ENCODE measurements around the gene DLD. TPM values are rescaled to one million over a fixed set of nuclear protein-coding genes. Genes with fewer than 3 reads are reported as not detected.

DLD gene
- total and polyA plus RNA-seq, 9 of the 15 experiments (the other 6 are each of a cell fraction or from before 2014, with no cell fraction given) = 130 to 639 (median 247) TPM

DNA sequence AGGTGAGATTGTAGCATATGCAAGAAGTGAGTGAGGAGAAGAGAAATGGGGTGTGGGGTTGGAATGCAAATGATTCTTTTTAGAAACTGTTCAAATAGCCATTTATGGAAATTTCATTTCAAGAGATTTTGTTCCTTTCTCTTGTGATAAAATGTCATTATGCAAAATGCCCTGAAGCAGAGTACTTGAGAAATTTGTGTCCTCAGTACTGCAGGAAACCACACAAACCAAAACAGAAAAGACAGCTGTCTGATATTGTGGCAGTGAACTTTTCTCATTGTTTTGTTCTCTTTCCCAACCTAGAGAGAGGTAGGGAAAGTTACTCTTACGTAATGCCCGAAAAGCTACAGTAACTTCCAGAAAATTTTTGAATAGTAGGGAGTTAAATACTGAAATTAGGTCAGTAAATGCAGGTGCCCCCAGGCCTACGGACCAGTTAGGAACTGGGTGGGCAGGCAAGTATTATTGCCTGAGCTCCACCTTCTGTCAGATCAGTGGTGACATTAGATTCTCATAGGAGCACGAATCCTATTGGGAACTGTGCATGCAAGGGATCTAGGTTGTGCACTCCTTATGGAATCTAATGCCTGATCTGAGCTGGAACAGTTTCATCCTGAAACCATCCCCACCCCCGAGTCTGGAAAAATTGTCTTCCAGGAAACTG, 34.0 kb downstream of the DLD start:
- no TSS peak for BruUV-seq (replicated peaks)
- TF ChIP-seq, protein P1, sequence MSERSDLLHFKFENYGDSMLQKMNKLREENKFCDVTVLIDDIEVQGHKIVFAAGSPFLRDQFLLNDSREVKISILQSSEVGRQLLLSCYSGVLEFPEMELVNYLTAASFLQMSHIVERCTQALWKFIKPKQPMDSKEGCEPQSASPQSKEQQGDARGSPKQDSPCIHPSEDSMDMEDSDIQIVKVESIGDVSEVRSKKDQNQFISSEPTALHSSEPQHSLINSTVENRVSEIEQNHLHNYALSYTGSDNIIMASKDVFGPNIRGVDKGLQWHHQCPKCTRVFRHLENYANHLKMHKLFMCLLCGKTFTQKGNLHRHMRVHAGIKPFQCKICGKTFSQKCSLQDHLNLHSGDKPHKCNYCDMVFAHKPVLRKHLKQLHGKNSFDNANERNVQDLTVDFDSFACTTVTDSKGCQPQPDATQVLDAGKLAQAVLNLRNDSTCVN (CRISPR knock-in tag; IDR thresholded peaks at IDR 0.05) = no peak
- no peak for TF ChIP-seq ZNF696 (CRISPR knock-in tag; conservative IDR thresholded peaks at IDR 0.05)
- TF ChIP-seq, protein P2, sequence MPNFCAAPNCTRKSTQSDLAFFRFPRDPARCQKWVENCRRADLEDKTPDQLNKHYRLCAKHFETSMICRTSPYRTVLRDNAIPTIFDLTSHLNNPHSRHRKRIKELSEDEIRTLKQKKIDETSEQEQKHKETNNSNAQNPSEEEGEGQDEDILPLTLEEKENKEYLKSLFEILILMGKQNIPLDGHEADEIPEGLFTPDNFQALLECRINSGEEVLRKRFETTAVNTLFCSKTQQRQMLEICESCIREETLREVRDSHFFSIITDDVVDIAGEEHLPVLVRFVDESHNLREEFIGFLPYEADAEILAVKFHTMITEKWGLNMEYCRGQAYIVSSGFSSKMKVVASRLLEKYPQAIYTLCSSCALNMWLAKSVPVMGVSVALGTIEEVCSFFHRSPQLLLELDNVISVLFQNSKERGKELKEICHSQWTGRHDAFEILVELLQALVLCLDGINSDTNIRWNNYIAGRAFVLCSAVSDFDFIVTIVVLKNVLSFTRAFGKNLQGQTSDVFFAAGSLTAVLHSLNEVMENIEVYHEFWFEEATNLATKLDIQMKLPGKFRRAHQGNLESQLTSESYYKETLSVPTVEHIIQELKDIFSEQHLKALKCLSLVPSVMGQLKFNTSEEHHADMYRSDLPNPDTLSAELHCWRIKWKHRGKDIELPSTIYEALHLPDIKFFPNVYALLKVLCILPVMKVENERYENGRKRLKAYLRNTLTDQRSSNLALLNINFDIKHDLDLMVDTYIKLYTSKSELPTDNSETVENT (CRISPR knock-in tag; IDR thresholded peaks at IDR 0.05) = no peak
- no peak for TF ChIP-seq ILF3 (IDR thresholded peaks at IDR 0.05; ENCODE audit: borderline replicate concordance)
- no peak for TF ChIP-seq SMC3 (conservative IDR thresholded peaks at IDR 0.05; ENCODE audit: insufficient read depth, low read depth, low read length)
- no peak for TF ChIP-seq CEBPG (CRISPR knock-in tag; IDR thresholded peaks at IDR 0.05)
- TF ChIP-seq CEBPG (tag; conservative IDR thresholded peaks at IDR 0.05 in 1 of 2, IDR thresholded peaks at IDR 0.05 in 1 of 2) = 0 out of 4 replicates have a peak, but pooled peaks of 1 of the 2 experiments have one; percentile 16
- TF ChIP-seq, protein P3, sequence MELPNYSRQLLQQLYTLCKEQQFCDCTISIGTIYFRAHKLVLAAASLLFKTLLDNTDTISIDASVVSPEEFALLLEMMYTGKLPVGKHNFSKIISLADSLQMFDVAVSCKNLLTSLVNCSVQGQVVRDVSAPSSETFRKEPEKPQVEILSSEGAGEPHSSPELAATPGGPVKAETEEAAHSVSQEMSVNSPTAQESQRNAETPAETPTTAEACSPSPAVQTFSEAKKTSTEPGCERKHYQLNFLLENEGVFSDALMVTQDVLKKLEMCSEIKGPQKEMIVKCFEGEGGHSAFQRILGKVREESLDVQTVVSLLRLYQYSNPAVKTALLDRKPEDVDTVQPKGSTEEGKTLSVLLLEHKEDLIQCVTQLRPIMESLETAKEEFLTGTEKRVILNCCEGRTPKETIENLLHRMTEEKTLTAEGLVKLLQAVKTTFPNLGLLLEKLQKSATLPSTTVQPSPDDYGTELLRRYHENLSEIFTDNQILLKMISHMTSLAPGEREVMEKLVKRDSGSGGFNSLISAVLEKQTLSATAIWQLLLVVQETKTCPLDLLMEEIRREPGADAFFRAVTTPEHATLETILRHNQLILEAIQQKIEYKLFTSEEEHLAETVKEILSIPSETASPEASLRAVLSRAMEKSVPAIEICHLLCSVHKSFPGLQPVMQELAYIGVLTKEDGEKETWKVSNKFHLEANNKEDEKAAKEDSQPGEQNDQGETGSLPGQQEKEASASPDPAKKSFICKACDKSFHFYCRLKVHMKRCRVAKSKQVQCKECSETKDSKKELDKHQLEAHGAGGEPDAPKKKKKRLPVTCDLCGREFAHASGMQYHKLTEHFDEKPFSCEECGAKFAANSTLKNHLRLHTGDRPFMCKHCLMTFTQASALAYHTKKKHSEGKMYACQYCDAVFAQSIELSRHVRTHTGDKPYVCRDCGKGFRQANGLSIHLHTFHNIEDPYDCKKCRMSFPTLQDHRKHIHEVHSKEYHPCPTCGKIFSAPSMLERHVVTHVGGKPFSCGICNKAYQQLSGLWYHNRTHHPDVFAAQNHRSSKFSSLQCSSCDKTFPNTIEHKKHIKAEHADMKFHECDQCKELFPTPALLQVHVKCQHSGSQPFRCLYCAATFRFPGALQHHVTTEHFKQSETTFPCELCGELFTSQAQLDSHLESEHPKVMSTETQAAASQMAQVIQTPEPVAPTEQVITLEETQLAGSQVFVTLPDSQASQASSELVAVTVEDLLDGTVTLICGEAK (IDR thresholded peaks at IDR 0.05) = no peak
- TF ChIP-seq, protein P3 (CRISPR knock-in tag; IDR thresholded peaks at IDR 0.05) = no peak

More for the DNA sequence above, 34.0 kb downstream of the DLD start:
- ATAC-seq = no peak
- FAIRE-seq = no peak
- Histone ChIP-seq H4K20me1 (replicated peaks; ENCODE audit: control insufficient read depth, insufficient read depth, low read length) (no peaks in the 10 kb centered on the region), H3K36me3 (ENCODE audit: control insufficient read depth, insufficient read depth, low read length) (peaks cover 94% of the 10 kb centered on the region), H3K79me2 (ENCODE audit: control insufficient read depth, insufficient read depth, low read length) (no peaks in the 10 kb centered on the region), H3K9me1 (ENCODE audit: control insufficient read depth, insufficient read depth, low read length) (no peaks in the 10 kb centered on the region), H3K27ac (ENCODE audit: extremely low read depth, low read depth, low read length) (no peak overlapping the region), H3K27me3 (ENCODE audit: control insufficient read depth in 2 of 2, insufficient read depth in 2 of 2, low read length in 2 of 2) (no peaks in the 10 kb centered on the region), H3K4me1 (replicated peaks in 1 of 2; ENCODE audit: control insufficient read depth in 2 of 2, insufficient read depth in 2 of 2, low read length in 2 of 2) (no peaks in the 10 kb centered on the region), H2AFZ (ENCODE audit: low read depth, low read length) (no peak overlapping the region), H3K4me3 (no peak overlapping the region), H3K9ac (ENCODE audit: insufficient read depth in 1 of 2, low read depth in 2 of 2, low read length in 2 of 2) (no peak overlapping the region), H3K4me2 (ENCODE audit: insufficient read depth, low read length) (no peak overlapping the region), H3K9me3 (replicated peaks; ENCODE audit: control insufficient read depth, insufficient read depth, low read depth, low read length) (no peaks in the 10 kb centered on the region)
- no peak for DNase-seq (ENCODE audit: extremely low read depth in 1 of 4, low spot score in 3 of 4)
- in situ Hi-C loops (cut with MboI) (no loop called here), intact Hi-C loops (cut with micrococcal nuclease) (no loop called here)
- POLR2A ChIA-PET = interaction anchor here (1.0 to 1.1 kb wide), 2 partner anchors 8 to 12 kb away, joined by 3 to 6 read pairs; no protein-coding TSS in a partner anchor
- WGBS (ENCODE audit: insufficient coverage, low coverage, missing lambda C conversion rate) = 91% methylated on average over 5 of the region's 5 CpGs
- CTCF ChIA-PET (ENCODE audit: low intra/inter-chr PET ratio) = interaction anchor here (0.6 kb wide), 1 partner anchor 189 kb away, joined by 4 read pairs; no protein-coding TSS in a partner anchor
